Hematopoietic multipotent progenitor cell treated with erythropoietin and hydrocortisone succinate and interleukin-3 and kit ligand, for 6 days (in vitro differentiated cells): ENCODE measurements around the gene VSX1.

ENCODE experiments used
- DNase-seq: peaks from one replicate; pipeline ENCODE4 v3.0.0-alpha.2; 2015

The VSX1 gene

DNA sequence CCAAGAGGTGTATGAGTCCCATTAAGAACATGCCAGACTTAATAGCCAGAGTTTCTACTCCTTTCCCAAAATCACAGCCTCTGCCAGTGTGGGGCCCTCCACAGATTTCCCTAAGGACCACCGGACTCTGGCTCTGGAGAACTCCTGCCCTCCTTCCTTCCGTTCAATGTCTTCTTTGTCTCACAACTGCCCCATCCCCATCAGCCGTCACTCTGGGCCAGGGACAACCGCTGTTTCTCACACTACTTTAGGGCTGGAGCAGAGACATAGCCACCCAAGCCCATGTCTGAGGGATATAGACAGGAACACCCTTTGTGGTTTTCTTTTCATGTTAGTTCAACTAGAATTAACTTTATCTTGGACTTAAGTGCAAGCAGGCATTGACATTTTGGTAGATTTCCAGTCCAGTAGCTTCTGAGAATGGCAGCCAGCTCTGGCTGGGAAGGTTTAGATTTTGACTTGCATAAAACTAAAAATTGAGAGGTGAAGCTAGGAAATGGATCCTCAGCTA, 17.3 kb downstream of the VSX1 start:
- peak; percentile 82 for DNase-seq

DNA sequence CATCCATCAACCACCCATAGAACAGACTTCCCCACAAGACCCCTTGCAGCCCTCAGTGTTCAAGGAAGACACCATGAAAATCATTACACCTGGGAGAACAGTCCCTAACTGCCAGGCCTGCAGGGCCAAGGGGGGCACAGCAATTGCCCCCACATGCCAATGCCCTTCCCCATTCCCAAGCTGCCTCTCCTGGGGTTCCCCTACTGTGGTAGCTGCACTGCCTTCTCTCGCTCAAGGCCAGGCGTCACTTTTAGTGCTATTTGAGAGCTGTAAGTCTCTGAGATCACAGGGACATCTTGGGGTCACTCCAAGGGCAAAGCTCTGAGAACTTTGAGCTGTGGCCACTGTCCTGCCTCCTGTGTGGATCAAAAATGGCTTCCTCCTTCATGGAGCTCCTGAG, 18.0 kb downstream of the VSX1 start:
- DNase-seq = no peak

DNA sequence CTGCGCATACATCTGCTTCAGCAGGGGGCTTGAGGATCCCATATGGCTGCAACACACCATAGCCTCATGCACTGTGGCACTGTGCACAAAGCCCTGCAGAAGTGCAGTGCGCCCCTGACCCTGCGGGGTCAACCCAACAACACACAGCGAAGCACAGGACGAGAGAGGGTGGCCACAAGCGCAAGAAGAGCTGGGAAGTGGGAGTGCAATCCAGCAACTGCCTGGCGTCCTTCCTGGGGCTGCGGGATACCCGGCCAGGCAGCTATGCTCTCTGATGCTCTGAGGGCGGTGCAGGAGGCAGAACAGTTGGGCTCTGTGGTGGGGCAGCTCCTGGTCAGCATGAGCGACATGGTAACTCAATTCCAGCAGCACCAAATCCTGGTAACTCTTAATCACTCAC, 18.4 kb downstream of the VSX1 start:
- DNase-seq = no peak

DNA sequence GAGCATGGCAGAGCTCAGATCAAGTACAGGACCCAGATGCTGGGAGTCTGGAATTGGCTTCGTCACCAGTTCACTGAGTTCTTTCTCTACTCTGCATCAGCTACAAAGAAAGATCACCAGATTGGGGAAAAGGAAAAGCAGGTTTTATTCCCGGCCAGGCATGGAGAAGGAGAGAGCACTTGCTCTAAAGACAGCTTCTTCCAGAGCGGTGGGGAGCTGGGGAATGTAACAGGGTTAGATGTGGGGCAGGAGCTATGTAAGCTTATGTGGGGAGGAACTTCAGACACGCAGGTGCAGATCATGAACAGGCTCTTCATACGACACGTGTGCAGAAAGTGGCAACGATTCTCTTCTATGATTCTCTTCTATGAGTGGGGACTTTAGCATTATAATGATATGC, 19.1 kb downstream of the VSX1 start:
- DNase-seq = no peak

DNA sequence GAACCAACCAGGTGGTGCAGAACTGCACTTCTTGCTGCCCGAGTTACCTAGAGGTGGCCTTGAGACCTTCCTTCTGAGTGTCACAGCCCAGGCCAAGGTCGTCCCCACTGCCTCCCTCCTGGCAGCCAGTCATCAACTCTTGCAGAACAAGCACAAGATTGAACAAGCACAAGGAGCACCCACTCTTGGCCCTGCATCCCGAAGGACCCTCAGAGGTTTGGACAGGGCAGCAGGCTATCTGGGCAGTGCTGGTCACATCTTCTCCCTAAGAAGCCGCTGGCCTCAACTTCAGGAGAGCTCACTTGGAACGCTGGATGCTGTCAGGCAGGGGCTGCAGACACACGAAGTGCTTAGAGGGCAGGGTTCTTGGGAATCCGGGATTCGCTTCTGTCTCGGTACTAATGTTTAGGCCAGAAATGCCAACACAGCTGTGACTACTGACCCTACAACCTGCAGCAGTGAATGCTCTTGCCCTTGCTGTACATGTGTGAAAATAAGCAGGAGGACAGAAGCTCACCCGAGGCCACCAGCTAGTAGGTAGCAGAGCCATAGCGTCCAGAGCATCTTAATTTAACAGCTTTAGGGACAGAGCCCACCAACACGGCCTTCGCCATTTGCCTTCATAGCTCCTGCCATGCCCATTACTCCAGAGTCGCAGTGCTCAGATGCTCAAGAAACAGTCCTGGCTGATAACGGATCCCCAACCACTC, 20.0 kb downstream of the VSX1 start:
- DNase-seq = no peak

DNA sequence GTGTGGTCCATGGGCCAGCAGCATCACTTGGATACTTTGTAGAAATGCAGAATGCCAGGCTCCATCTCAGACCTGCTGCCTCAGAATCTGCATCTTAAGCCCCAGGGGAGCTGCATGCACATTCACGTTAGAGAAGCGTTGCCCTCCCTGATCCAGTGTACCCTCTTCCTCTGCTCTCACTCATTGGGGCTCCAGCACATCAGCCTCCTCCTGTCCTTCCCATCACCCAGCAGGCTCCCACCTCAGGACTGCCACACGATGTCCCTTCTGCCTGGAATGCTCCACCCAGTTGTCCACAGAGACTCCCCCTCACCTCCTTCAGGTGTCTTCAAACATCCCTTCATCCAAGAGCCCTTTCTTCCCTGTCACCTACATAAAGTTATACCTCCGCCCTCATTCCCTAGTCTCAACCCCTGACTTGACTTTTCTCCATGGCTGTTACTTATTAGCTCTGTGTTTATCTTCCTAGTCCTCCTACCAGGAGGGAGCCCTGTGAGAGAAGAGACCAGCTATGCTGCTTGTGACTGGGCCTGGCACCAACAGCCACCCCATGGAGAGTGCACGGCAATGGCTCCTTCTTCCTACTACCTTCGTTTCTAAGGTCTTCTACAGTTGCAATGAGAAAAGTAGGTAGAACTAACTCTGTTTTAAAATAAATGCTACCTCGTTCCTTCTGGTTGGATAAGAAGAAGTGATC, 20.7 kb downstream of the VSX1 start:
- DNase-seq = no peak

DNA sequence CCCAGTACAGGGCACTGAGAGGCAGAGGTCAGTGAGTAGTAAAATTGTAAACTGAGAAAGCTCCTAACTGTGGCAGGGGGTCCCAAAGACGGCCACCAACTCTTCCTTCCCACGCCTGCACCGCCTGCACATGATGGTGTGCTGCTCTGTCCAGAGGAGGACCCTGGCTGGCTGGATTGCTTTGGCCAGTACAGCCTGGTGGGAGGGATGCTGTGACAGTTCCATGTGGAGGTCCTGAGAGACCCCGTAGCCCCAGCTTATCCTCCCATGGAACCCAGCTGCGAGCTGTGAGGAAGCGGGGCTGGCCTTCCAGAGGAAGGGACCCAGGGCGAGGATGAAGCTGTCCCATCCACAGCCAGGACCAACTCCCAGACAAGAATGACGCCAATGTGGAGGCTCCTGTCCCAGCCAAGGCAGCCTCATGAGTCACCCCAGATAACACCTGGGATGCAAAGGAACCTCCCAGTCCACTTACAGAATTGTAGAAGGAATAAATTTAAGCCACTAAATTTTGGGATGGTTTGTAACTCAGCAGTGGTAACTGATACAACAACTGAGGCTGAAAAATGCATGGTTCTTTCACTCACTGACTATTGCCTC, 22.0 kb downstream of the VSX1 start:
- no peak for DNase-seq

DNA sequence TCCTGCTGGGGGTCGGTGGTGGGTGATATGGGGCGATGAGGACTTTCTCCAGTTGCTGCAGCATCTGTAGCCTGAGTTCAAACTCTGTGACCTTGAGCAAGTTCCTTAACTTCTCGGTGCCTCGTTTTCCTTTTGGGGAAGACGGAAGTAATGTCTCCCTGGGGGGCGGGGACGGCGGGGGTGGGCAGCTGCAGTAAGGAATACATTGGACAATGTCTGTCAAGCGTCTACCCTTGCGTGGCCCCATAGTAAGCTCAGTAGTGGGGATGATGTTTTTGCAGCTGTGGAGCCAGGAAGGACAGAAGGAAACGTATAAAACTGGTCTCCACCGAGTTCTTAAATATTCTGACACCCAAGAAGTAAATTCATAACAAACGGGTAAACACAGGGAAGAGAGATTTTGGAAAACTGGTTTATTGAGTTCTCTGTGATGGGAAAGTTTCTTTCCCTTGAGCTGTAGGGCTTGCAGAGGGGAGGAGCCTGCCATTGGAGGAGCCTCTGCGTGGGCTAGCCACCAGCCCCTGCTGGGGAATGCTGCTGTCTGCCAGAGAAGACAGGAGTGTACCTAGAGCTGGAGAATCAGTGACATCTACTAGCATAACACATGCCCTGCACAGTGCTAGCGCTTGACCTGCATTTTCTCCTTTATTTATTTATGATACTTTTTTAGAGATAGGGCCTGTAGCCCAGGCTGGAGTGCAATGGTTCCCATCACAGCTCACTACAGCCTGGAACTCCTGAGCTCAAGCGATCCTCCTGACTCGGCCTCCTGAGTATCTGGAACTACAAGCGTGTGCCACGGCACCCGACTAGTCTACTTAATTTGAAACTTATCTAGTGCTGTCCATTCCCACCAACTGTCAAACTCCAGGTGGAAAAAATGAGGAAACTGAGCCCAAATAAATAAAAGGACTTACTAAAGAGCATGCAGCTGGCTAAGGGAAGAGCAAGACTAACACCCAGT, 22.8 kb downstream of the VSX1 start:
- peak; percentile 59 for DNase-seq

DNA sequence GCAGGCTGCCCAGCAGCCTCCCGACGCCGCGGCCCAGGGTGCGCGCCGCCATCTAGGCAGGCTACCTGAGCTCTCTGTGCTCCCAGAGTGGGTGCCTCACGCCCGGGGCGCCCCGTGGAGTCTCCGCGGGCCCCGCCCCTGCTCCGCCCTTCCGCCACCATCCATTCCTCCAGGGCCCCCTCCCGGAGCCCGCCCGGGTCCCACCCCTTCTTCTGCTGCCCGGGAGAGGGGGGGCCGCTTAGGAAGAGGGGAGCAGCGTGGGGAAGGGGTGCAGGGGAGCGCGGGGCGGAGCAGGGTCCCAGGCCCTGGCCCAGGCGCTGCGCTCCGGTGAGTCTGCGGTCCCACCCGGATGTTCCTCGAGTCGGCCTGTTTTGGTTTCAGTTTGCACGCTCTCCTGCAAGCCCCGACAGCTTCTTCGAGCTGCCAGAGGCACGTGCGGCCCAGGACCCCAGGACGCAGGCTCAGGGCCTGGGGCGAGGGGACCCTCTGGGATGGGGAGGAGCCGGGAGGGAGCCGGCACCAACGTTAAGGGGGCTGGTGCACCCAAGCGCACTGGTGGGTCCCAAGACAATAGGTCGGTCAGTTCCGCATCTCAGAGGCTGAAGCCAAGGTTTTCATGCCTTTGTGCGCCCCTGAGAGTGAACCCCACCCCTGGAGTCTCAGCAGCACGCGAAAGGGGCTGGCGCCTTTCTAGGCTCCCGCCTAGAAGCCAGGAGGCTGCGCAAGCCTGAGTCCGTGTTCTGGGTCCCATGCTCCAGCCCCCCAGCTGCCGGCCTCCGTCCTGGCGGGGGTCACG, 23.7 kb downstream of the VSX1 start, which contains the start of gene ACSS1:
ACSS1 (minus strand) TSS at position 89 of the 796 bp plus-strand sequence; CDS start at position 52, 37 bp downstream.
- DNase-seq = peak; percentile 81

DNA sequence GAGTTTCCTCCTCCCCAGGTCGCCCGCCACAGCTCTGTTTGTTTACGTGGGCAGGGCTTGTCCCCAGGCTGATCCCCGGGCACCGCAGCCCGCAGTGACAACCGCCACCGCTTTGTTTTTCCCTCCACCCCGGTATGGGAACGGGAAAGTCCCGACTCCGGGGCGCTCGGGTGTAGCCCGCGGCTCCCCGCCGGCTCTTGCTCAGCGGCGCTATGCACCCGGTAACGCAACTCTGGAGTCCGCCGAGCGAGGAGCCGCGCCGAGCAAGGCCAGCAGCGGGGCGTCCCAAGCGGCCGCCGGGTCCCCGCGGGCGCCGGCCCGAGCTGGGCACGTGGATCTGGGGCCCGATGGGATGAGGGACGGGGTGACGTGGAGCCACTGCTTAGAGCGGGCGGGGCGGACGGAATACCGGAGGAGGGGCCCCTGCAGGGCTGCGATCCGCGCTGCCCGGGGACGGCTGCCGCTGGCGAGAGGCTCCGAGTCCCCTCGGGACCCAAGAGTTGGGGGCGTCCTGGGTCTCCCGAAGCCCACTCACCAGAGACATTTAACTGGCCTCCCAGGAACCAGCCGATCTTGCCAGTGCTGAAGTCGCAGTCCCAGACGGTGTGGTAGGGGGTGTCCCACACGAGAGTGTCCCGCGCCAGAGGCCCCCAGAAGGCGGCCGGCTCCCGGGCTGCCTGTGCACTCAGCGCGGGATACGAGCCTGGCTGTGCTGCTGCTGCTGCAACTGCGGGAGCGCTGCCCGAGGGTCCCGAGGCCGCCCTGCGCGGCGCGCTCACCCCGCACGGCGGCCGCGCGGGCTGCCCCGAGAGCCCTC, 24.5 kb downstream of the VSX1 start:
- peak; percentile 78 for DNase-seq

DNA sequence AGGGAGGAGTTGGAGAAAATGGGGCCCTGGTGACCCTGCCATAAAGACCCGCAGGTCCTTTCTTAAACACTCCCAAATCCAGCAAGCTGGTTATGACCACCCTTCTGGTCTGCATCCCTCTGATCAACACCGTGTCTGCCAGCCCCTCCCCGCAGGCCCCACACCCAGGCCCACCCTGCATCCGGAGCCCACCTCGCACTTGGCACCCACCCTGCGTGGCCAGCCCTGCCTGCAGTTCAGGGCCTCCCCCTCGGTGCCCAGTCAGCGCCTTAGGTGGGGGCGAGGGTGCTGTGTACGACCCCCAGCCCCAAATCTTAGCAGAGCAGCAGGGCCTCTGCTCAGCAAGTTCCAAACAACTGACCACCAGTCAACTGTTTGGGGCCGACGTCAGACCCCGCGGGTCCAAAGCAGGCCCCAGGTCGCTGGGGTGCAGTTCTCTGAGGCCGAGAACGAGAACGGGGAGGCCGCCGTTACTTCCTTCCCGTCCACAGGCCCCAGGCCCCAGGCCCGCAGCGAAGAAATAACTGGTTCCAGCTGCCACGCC, 25.2 kb downstream of the VSX1 start:
- no peak for DNase-seq

DNA sequence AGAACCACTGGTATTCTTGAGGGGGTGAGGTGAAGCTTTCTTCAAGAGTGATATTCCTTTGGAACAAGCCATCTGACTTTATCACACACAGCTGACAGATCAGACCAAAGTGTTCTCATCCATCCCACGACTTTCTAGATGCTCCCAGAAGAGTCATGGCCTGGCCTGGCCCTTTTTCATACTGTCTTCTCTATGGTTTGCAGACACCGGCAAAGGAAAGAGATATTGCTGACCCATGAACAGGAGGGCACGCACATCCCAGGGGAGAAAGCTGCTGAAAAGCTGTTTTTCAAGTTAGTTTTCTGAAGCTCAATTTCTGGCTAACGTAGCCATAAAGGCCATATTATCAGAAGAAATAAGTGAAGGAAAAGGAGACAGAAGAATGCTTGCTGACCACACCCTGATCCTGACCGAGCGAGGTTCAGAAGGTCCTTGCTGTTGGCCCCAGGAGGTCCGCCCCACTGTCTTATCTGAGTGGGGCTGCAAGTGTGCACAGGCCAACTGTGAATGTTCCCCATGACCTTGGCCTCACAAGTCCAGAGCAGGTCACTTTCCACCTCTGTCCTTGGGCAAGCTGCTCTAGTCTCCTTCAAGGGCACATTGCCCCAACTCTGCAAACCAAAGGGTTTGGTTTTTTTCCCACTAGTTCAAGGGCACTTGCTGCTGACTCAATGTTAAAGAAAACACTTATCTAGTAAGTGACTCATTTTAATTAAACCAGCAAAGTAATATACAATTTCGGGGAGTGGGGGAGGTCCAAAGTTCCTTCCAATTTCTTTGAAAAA, 26.0 kb downstream of the VSX1 start:
- DNase-seq = peak; percentile 84

DNA sequence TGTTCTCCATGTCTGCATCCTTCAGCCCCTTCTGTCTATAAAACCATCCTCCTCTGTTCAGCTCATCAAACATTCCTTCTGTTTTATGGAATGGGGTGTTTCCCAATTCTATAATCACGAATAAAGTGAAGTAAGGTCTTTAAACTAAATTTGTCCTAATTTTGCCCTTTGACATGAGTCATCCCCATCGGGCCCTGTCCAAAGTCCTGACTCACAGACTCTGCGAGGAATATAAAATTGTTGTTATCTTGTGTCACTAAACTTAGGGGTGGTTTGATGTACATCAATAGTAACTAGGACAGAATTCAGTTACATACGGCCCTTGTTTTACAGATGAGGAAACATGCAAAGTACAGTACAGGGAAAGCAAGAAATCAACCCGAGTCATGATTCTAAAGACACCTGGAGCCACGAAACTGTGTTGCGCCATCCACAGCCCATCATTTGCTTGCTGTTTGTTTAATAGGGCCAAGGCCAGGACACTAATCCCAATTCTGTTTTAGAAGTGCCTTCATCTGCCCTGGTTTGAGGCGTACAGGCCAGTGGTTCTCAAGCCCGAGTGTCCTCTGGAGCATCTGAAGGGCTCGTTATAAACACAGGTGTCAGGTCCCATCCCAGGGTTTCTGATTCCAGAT, 26.8 kb downstream of the VSX1 start:
- peak; percentile 63 for DNase-seq

DNA sequence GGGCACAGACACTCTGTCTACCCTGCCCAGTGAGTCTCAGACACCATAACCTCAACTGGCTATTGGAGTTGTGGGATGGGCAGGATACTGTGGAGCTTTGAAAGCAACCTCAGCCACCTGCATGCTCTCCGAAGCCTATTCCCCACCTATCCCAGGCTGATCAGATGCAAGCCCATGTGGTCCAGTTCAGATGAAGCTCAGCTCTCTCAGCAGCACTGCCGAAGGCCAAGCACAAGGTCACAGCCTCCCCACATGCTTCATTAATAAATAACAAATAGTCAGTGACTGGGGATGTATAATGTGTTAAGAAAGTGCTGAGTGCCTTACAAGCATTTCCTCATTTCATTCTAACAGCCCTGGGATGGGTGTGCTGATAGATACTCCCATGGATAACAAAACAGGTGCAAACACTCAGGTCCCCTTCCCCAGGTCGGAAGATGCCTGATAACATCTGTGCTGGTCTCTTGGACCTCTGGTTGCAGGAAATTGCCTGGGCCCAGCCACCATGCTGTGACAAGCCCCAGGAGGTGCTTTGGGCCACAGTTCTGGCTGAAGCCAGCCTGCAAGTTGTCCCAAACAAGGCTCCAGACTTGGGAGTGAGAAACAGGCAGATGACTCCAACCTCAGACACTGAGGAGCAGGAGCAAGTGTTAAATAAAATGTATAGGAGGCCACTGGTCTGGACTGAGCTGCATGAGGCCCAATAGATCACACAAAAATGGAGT, 27.7 kb downstream of the VSX1 start:
- DNase-seq = no peak

DNA sequence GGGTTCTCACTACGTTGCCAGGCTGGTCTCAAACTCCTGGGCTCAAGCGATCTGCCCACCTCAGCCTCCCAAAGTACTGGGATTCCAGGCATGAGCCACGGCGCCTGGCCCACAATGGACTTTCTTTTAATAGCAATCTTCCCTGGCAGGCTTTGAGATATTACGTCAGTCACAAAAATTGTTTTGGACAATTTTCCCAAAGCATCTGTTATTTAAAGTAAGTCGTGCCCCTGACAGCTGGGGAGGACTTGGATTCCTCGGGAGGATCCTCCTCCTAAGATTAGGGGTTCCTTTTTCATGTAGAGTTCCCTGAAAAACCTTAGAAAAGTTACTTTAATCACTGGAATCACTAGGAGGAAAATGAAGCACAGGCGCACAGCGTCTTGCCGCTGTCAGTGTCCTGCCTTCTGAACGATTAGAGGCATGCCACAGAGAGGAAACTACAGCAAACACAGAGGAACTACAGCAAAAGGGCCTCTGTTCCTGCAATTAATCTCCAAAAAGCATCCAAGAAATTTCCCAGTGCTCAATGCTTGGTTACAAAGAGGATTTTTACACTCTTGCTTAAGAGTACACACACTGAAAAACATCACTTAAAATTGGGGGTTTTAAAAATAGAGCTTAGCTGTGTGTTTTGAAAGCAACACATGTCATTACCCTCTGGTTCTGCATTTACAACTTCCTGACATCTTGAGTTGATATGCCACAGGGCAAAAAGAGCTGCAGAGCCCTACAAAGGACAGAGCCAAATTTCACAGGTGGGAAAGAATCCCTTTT, 28.5 kb downstream of the VSX1 start:
- DNase-seq = no peak

DNA sequence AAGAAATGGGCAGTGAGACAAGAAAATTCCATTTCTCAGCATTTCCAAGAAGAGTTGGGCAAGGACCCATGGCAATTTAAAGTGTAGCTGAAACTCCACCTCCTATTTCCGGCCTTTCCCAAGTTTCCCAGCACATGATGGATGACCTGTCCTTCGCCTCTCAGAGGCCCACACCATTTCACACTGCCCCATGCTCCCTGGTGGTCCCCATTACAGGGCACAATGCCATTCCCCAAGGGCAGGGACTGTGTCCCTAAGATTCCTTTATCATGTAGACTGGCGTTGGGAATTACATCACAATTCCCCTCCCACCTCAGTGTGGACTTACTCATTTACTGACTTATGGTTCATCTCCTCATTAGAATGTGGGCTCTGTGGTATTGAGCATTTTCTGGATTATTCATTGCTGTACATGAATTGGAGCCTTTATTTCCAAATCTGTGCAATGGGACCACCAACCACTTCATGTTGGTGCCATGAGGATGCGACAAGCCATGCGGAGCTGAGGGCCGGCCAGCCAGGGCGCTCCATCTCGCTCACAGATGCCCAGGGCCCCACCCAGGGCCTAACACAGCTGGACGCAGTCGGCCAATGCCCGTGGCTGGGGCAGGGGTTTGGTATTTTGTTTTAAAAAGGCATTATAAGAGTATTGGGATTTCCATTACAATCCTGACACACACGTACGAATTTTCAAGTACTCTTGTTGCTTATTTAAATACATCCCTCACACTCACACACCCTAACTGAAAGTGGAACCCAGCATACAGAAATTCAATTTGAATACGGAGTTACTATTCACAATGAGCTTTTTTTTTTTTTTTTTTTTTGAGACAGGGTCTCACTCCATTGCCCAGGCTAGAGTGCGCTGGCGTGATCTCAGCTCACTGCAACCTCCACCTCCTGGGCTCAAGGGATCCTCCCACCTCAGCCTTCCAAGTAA, 29.4 kb downstream of the VSX1 start:
- no peak for DNase-seq
